ENCODE results near the gene TAF1B.

TAF1B gene

DNA sequence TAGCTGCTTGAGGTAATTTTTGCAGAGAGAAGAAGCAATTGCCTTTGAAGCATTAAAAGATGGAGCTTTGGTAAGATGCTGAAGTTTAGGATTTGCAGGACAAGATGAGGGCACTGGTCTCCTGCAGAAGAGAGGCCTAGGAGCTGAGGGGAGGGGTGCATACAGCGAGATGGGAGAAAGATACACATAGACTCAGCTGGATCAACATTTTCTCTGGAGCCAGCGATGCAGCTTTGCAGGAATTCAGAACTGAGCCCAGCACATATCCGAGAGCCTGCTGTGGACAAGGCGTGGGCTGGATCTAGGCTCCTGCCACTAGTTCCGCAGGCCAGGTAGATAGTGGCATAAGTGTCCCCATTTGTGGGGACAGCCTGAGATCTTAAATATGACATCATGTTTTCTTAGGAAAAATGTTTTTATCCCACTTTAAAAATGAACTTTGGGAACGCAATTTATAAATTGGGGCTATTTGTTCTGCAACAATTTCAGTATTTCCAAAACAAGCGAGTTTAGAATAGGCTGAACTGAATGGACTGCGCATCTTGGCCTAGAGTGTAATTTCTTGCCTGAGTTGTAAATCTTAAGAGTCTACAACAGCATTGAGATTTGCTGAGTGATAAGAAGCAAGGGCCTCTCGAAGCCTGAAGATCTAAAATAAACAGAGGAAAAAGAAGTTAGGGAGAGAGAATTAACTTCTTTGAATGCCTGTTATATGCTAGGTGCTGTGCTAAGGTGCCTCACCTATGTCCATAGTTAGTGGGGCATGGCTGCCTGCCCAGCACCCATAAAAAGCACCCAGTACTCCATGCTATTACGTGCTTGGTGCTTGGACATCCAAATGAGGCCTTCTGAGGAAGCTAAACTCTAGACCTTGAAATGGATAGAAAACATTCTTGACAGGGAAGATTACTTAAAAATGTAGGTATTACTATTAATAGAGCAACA is 125.6 kb downstream of the TAF1B start:
- no peak for DNase-seq

DNA sequence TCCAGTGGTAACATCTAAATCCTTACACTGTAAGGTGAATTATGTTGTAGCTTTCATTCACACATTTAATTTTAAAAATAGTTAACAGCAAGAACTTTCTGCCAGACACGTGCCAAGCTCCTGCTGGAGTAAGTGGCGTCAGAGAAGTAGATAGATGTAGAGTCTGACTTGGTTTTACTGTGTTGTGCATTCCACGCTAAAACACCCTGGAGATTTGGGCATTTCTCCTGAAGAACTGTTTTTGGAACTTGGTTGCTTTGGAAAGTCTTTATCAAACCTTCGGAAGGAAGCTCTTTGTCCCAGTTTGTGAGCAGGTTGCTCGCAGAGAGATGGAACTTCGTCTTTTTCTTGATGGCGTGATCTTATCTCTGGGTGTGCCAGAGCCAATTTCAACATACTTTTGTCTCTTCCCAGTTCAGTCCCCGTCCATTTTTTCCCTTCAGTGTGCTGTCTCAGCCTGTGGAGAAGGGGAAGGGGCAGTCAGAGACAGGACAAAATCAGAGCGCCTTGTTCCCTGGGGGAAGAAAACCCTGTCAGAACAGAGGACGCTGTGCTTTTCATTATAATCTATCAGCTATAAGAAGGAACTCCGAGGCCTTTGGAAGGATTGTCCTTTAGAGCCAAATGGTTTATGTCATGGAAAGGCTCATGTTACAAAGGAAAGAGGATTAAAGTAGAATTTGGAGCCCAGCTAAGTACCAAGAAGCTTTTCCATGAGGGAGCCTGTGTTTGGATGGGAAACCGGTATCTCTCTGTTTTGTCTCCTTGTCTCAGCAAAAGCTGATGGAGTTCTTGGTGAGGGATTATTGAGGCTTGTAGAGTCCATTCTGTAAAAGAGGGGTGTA is 127.1 kb downstream of the TAF1B start:
- DNase-seq: no peak

DNA sequence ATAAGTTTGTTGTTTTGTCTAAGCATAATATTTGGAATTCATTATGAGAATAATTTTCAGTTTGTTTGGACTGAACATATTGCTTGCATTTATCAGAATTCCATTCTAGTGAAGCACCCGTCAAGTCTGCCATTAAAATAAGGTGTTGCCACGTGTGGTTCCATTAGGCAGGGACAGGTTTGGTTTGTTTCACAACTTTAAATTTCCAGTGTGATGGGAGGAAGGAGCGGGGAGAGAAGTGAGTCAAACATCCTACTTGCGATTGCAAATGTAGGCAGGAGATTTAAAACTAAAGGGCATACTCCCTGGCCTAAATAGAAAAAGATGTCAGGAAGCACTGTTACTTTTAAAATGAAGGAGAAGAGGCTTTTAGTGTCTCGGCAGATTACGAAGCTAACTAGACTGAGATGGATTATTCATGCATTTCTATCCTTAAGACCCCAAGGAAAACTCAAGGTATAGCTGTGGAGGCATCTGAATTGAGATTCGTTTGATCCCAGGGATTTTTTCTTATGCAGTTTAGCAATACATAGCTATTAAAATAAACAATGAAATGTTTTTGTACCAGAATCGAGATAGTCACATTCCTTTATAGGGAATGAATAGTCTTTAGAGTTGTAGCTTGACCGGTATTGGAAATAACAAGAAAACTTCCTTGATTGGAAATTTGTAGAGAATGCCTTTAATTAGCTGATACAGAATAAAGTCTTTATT is 128.0 kb downstream of the TAF1B start:
- DNase-seq: no peak

DNA sequence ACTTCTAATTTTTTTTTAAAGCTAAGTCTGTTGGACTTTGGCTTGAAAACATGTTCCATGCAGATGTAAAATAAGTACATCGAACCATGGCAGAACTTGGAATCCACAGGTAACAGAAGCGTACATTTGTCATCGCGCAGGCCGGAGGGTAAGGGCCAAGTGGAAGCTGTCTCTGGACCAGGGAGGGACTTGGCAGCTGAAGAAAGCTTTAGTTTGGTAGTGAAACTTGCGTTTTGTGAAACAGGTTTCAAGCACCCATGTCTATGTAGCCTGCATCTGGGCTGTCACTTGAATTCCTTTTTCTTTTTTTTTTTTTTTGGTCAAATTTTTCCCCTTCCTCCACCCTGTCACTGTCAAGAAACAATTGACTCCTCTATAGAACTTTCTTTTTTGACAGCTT is 128.6 kb downstream of the TAF1B start:
- DNase-seq: no peak

DNA sequence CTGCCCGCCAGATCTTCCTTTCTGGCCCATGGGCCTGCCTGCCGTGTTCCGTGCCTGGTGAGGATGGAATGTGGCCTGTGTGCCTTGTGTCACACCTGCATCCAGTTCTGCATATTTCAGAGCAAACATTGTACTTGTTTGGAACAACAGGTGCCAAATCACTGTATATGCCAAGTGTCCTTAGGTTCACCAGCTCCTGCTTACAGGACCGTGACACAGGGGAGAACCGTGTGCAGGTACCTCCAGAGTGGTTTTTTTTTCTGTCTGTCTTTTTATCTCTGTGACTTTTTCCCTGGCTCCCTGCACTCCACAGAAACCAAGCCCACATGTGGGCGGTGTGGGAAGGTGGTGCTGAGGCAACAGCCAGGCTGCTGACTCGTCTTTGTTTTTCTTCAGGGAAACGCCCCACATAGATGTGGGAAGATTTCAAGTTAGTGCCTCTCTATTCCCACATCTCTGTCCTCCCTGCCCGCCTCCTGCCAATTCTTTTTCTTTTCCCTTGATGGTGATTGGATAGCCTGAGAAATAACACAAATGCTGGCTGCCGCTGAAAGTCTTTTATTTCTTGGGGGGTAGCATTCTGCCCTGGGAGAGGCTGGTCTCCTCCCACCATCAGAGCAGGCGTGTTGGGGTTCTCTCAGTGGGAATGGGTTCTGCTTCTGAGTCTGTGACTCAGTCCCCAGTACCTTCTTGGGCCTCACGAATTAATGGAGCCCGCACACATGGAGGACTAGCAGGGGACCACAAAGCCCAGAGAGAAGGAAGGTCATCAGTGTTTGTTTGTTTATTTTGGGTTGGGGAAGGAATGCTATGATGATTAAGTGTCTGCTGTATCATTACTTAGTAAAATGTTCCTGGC is 129.6 kb downstream of the TAF1B start:
- DNase-seq: peak; percentile 41

DNA sequence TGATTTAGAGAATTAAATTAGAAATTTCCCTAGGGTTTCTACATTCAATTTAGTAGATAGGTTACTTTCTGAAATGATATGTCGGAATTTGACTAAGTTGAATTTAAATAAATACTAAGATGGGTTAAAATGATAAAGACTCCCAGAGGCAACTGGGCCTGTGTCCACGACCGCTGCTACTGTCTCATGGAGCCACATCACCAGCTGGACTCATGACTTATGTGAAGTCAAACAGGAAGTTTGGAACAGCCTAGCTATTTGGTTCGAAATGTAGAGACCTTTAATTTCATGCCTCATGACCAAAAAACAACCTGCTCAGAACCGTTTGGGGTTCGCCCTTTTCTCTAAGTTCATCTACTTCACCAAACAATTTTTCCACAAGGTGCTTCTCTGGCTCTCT is 130.4 kb downstream of the TAF1B start:
- no peak for DNase-seq

DNA sequence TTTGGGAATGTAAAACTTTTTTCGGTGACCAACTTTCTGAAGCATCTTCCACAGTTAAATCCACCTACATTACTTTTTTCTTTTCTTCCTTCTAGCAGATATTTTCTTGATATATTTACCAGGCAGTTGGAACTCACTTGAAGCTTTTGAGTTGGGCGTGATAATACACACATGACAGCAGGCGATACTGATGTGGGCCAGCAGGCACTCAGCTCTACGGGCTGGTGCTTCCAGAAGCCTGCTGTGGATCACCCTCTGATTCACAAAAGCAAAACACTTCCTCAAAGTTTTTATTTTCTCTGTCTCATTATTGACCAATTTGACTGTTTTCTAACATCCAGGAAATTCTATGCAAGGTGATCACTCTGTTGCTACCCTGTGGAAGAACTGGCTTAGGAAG is 131.1 kb downstream of the TAF1B start:
- DNase-seq: no peak

DNA sequence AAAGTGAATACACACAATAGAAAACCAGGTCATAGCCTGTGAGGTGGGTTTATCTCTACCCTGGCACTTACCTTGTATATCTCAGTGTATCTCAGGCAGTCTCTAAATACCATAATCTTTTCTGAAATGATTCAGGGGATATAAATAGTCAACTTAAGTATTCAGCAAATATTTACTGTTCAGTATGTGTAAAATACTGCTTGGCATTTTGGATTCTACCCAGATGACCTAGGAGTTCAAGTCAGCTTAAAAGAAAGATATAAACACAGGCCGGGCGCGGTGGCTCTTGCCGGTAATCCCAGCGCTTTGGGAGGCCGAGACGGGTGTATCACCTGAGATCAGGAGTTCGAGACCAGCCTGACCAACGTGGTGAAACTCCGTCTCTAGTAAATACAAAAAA is 132.1 kb downstream of the TAF1B start:
- DNase-seq: no peak

DNA sequence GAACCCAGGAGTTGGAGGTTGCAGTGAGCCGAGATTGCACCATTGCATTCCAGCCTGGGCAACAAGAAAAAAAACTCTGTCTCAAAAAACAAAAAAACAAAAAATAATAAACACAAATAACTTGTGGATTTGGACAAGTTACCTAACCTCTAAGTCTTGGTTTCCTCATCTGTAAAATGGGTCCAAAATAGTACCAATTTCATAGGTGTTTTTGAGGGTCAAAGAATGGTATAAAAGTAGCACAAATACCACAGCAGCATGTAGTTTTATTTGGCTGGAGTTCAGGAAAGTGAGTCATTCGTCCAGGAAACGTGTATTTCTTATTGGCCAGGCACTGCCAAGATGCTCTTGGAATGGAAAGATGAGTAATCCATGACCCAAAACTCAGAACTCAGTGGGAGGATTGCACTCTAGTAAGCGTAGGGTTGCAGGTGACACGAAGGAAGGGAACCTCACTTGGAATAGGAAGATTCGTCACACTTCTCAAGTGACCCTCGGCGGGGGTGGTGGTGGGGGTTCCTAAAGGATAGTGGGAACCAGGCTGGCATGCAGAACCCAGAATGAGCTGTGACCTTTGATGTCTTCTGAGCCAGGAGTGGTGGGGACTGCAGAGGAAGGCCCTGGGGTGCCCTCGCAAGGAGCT is 132.7 kb downstream of the TAF1B start:
- DNase-seq: peak; percentile 61

DNA sequence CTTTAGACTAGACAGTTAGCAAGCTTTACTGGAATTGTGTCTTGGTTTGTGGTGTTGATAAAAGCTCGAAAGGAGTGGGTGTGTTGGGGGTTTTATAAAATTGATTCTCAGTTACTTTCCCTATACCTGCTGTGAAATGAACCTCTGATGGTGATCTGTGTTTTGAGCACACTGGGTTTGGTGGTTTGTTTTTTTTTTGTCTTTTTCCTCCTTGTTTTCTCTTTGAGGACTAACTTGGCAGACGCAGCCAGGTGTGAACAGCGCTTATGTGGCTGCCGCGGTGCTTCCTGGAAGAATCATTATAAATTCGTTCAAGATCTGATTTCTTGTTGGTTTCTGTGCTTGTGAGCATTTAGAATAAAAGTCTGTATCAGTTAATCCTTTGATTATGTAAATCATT is 136.7 kb downstream of the TAF1B start:
- DNase-seq: peak; percentile 31

DNA sequence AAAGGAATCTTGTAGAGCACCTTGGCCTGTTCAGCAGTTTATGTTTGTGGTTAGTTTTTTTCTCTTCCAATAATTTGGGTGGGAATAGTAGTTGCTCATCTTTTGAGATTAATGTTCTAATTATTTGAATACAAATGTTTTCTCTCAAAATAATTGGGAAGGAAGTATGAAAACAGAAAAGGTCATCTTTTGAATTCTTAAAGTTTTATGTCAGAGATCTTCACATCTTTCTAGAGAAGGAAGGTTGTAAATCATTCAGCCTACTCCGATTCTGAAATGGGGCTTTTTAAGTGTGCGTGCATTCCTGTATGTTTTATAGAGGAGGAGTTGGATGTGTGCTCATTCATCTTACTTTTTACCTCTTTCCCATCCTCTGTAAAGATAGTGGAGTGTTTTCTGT is 137.2 kb downstream of the TAF1B start:
- DNase-seq: no peak

DNA sequence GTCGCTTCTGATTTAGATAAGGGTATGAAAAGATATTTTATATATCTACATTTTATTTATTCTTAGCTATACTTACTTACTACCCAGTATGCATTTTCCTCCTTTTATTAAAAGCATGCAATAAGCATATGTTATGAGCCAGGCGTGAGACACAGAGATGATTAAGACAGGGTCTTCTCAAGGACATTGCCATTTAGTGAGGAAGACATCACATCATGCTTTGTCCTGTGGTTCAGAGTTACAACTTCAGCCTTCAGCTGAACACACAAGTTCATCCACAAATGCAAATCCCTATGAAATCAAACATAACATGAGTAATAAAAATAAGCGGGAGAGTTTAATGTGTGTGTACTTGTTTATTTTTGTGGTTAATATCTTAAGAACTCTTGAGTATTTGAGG is 138.4 kb downstream of the TAF1B start:
- no peak for DNase-seq

DNA sequence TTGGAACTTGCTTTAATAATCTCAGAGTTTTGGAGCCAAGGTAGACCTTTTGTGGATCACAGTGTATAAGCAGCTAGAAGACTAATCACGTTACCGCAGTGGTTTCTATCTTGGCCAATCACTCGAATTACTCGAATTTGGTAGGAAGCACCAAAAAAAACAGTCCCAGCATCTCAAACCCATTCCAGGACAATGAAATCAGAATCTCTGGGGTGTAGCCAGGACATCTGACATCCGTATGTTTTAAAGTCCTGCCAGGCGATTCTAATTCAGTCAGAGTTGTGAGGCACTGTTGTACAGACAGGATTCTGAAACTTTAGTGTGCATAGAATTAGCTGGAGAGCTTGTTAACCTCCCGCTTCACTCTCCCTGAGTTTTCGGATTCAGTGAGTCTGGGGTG is 139.0 kb downstream of the TAF1B start:
- no peak for DNase-seq

DNA sequence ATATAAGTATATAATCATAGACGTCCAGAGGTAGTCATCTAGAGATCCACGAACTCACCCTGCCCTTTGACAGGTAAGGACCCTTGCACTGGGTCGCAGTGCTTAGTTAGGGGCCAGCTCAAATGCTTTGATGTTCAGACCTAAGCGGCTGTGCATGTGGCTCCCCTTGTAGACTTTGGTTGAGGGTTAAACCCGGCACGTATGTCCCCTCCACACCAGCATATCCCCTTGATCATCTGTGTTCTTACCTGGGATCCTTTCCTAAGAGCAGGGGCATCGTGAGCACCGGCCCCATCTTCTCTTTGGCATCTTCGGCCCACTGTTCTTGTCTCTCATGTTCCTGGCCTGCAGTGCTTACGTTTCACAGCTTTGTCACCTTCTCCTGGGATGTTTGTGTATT is 139.6 kb downstream of the TAF1B start:
- no peak for DNase-seq

DNA sequence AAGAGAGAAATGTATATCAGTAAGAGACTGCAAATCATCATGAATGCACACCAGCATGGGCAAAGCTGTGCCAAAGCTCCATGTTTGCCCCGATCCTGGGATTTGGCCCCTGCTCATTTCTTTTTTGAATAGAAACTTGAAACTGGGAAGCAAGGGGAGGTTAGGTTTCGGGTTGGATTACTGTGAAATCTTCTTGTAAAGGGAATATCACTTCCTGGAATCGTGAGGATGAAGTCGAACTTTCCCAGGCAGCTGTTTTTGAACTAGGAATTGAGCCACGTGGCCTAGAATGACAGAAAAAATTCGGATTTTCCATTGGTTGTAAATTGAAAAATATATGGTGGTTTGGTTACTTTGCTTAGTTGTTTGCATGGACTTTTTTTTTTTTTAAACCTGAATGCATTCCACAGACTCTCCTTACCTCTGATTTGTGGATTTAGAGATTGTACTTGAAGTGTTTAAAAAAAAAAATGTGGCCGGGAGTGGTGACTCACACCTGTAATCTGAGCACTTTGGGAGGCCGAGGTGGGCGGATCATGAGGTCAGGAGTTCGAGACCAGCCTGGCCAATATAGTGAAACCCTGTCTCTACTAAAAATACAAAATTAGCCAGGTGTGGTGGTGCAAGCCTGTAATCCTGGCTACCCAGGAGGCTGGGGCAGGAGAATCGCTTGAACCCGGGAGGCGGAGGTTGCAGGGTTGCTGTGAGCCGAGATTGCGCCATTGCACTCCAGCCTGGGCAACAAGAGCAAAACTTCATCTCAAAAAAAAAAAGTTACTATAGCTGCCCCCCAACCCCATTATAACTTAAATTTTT is 140.3 kb downstream of the TAF1B start:
- DNase-seq: no peak
